Suprapubic skin (tissue), 4 donors: ENCODE data around the gene PXMP2. TPM values are rescaled to one million over a fixed set of nuclear protein-coding genes. Genes with fewer than 3 reads are reported as not detected.

ENCODE experiments used
- DNase-seq, 2 donors: peaks; one replicate each; pipeline ENCODE4 v3.0.0-alpha.2; 2019; ENCODE audit warnings: low spot score in 2 of 2
- H3K27ac ChIP-seq: fragments of 200-600 bp; sonication (generic); one replicate; pipeline ENCODE4 v1.5.1; 2019
- H3K27me3 ChIP-seq: fragments of 200-600 bp; sonication (generic); one replicate; pipeline ENCODE4 v1.5.1; 2019
- H3K36me3 ChIP-seq: fragments of 200-600 bp; sonication (generic); one replicate; pipeline ENCODE4 v1.5.1; 2019
- H3K4me1 ChIP-seq: fragments of 200-600 bp; sonication (generic); one replicate; pipeline ENCODE4 v1.5.1; 2019
- H3K4me3 ChIP-seq: fragments of 200-600 bp; sonication (generic); one replicate; pipeline ENCODE4 v1.5.1; 2019; ENCODE audit warnings: mild to moderate bottlenecking
- H3K9me3 ChIP-seq: fragments of 200-600 bp; sonication (generic); one replicate; pipeline ENCODE4 v1.5.1; 2019
- EP300 ChIP-seq: sonication (generic); formaldehyde crosslinking; IDR thresholded peaks from one replicate; pipeline ENCODE4 v1.6.1; 2017; ENCODE audit warnings: antibody characterized with exemption
- POLR2A ChIP-seq, 2 donors: fragments of 450-650 bp; IDR thresholded peaks; one replicate each; pipeline ENCODE4 v1.6.1; 2017; ENCODE audit warnings: antibody characterized with exemption in 2 of 2, mild to moderate bottlenecking in 2 of 2, moderate library complexity in 2 of 2
- POLR2AphosphoS5 ChIP-seq, 3 donors: sonication (generic); formaldehyde crosslinking; IDR thresholded peaks; one replicate each; pipeline ENCODE4 v1.6.1; 2017; ENCODE audit warnings: antibody characterized with exemption in 3 of 3
- WGBS: methylation state at CpG from one replicate; pipeline ENCODE4 v1.1.5; 2018; 5-methylcytosine and 5-hydroxymethylcytosine counted together
- total RNA-seq, 4 donors: library from RNA; depleted of rRNA; stranded (reverse); fragments of >200 nt; gene quantifications; one replicate each; pipeline ENCODE4 v1.1.0, GENCODE V29; 2016
- TF ChIP-seq, protein P1 (sequence below), 2 donors: fragments of 200-600 bp in 1 of 2; fragments of 450-650 bp in 1 of 2; sonication (generic) in 1 of 2; IDR thresholded peaks; one replicate each; pipeline ENCODE4 v1.5.1; 2016 to 2019; ENCODE audit warnings: antibody characterized with exemption in 2 of 2, mild to moderate bottlenecking in 1 of 2, moderate library complexity in 1 of 2

Gene PXMP2
- total RNA-seq, 4 donors from 2014 or later: 10.0 to 30.0 (median 22.4) TPM

GRCh38 chr12:132641811-132642650 is 45.4 kb upstream of the PXMP2 start:
- 95% methylated on average over 17 of the region's 28 CpGs for WGBS
- peaks cover 69% of the 10 kb centered on the region for H3K36me3 ChIP-seq

GRCh38 chr12:132642846-132643835 is 44.2 kb upstream of the PXMP2 start:
- peaks cover 69% of the 10 kb centered on the region for H3K36me3 ChIP-seq
- TF ChIP-seq EP300 (no peak), POLR2A (IDR thresholded peaks at IDR 0.05) (no peak), POLR2AphosphoS5 (IDR thresholded peaks at IDR 0.05) (no peak)
- TF ChIP-seq, protein P1, sequence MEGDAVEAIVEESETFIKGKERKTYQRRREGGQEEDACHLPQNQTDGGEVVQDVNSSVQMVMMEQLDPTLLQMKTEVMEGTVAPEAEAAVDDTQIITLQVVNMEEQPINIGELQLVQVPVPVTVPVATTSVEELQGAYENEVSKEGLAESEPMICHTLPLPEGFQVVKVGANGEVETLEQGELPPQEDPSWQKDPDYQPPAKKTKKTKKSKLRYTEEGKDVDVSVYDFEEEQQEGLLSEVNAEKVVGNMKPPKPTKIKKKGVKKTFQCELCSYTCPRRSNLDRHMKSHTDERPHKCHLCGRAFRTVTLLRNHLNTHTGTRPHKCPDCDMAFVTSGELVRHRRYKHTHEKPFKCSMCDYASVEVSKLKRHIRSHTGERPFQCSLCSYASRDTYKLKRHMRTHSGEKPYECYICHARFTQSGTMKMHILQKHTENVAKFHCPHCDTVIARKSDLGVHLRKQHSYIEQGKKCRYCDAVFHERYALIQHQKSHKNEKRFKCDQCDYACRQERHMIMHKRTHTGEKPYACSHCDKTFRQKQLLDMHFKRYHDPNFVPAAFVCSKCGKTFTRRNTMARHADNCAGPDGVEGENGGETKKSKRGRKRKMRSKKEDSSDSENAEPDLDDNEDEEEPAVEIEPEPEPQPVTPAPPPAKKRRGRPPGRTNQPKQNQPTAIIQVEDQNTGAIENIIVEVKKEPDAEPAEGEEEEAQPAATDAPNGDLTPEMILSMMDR (IDR thresholded peaks at IDR 0.05): no peak
- no peak overlapping the region for H3K27ac ChIP-seq

More at GRCh38 chr12:132641811-132642650, 45.4 kb upstream of the PXMP2 start:
- Histone ChIP-seq H3K27ac (no peak overlapping the region), H3K9me3 (no peaks in the 10 kb centered on the region), H3K4me3 (no peak overlapping the region), H3K4me1 (peaks cover 2% of the 10 kb centered on the region), H3K27me3 (no peaks in the 10 kb centered on the region)
- TF ChIP-seq POLR2A (IDR thresholded peaks at IDR 0.05) (no peak), EP300 (no peak), POLR2AphosphoS5 (IDR thresholded peaks at IDR 0.05) (no peak)
- TF ChIP-seq, protein P1 (IDR thresholded peaks at IDR 0.05): no peak
- DNase-seq: no peak

DNA sequence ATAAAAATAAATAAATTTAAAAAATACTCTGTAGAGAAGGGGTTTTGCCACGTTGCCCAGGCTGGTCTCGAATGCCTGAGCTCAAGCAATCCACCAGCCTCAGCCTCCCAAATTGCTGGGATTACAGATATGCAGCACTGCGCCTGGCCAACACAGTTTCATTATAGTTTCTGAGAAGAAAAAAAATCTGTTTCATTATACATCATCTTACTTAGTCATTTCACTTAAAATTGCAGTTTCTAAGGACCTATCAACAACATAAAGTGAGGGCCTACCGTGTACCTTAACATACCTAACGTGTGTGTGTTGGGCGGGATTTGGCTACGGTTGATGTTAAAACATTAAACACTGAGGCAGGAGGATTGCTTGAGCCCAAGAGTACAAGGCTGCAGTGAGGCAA is 40.5 kb upstream of the PXMP2 start:
- H3K36me3 ChIP-seq: peaks cover 76% of the 10 kb centered on the region
- TF ChIP-seq POLR2AphosphoS5 (IDR thresholded peaks at IDR 0.05): no peak
- no peak for TF ChIP-seq EP300
- TF ChIP-seq POLR2A (IDR thresholded peaks at IDR 0.05): no peak
- TF ChIP-seq, protein P1 (IDR thresholded peaks at IDR 0.05): no peak
- no peak overlapping the region for H3K27ac ChIP-seq
- no peaks in the 10 kb centered on the region for H3K27me3 ChIP-seq
- H3K4me3 ChIP-seq: no peak overlapping the region
- no peaks in the 10 kb centered on the region for H3K4me1 ChIP-seq
- 95% methylated on average over 7 of the region's 7 CpGs for WGBS
- H3K9me3 ChIP-seq: no peaks in the 10 kb centered on the region
- DNase-seq: no peak

More at GRCh38 chr12:132642846-132643835, 44.2 kb upstream of the PXMP2 start:
- DNase-seq: no peak
- 92% methylated on average over 22 of the region's 30 CpGs for WGBS
- H3K4me3 ChIP-seq: no peak overlapping the region
- no peaks in the 10 kb centered on the region for H3K9me3 ChIP-seq
- H3K27me3 ChIP-seq: no peaks in the 10 kb centered on the region
- H3K4me1 ChIP-seq: peaks cover 2% of the 10 kb centered on the region

- TF ChIP-seq, protein P1 (IDR thresholded peaks at IDR 0.05): no peak
- TF ChIP-seq POLR2A (IDR thresholded peaks at IDR 0.05): no peak
- TF ChIP-seq EP300: no peak
- no peak for TF ChIP-seq POLR2AphosphoS5 (IDR thresholded peaks at IDR 0.05)
- H3K27ac ChIP-seq: no peak overlapping the region
- no peaks in the 10 kb centered on the region for H3K9me3 ChIP-seq
- no peaks in the 10 kb centered on the region for H3K27me3 ChIP-seq
- H3K4me1 ChIP-seq: no peaks in the 10 kb centered on the region
- H3K4me3 ChIP-seq: no peak overlapping the region
- DNase-seq: no peak
- WGBS: 95% methylated on average over 10 of the region's 10 CpGs
- H3K36me3 ChIP-seq: peaks cover 67% of the 10 kb centered on the region
Observed at GRCh38 chr12:132647858-132648257, 39.5 kb upstream of the PXMP2 start.
